Activated CD8-positive, alpha-beta T cell treated with anti-CD3 and anti-CD28 coated beads for 36 hours (primary cell): ENCODE measurements around the gene SURF4. TPM values are rescaled to one million over a fixed set of nuclear protein-coding genes. Genes with fewer than 3 reads are reported as not detected.
"Not testable (repeated sequence)": the region's sequence is repeated elsewhere in the genome, so short reads cannot be mapped to it uniquely, and the experiment has no call there.

Source experiments
- ATAC-seq: fragments of 200-7000 bp; cut with Tn5 transposase; one replicate; pipeline ENCODE4 v1.10.0; 2021; ENCODE audit warnings: mild to moderate bottlenecking, moderate library complexity
- CTCF ChIA-PET: fragments of 350-600 bp; sonication (Branson Sonifier 250); formaldehyde crosslinking; loops from one replicate; lab custom pipeline; 2021; ENCODE audit warnings: antibody characterized with exemption; lab: Charles Lee
- POLR2A ChIA-PET: fragments of 350-600 bp; sonication (Branson Sonifier 250); formaldehyde crosslinking; loops from one replicate; lab custom pipeline; 2021; ENCODE audit warnings: antibody characterized with exemption; lab: Charles Lee
- DNase-seq: peaks from one replicate; pipeline ENCODE4 v3.0.0-alpha.2; 2020
- H3K27ac Mint-ChIP-seq: one replicate; pipeline ENCODE4 v1.8.0; 2021; ENCODE audit warnings: mild to moderate bottlenecking, mixed read lengths
- H3K27me3 Mint-ChIP-seq: one replicate; pipeline ENCODE4 v1.8.0; 2021; ENCODE audit warnings: mixed read lengths
- H3K36me3 Mint-ChIP-seq: one replicate; pipeline ENCODE4 v1.8.0; 2021; ENCODE audit warnings: low read depth, mixed read lengths
- H3K4me1 Mint-ChIP-seq: one replicate; pipeline ENCODE4 v1.8.0; 2021; ENCODE audit warnings: low read depth, mixed read lengths
- H3K4me3 Mint-ChIP-seq: one replicate; pipeline ENCODE4 v1.8.0; 2021; ENCODE audit warnings: mild to moderate bottlenecking, moderate library complexity, mixed read lengths
- H3K9me3 Mint-ChIP-seq: one replicate; pipeline ENCODE4 v1.8.0; 2021; ENCODE audit warnings: mixed read lengths
- intact Hi-C: fragments of 100-400 bp; cut with micrococcal nuclease; formaldehyde crosslinking; loops from one replicate; pipeline ENCODE4 v1.10.0; 2022
- total RNA-seq, 2 experiments: library from RNA; stranded (reverse); gene quantifications; one replicate each; pipeline ENCODE4 v1.2.3, GENCODE V29; 2021
- TF ChIP-seq, protein P1 (sequence below): fragments of 200-600 bp; IDR thresholded peaks from one replicate; pipeline ENCODE4 v1.8.0; 2022; ENCODE audit warnings: antibody characterized with exemption, mild to moderate bottlenecking

Gene SURF4
- total RNA-seq, 2 experiments from 2014 or later: 219 to 239 TPM

DNA sequence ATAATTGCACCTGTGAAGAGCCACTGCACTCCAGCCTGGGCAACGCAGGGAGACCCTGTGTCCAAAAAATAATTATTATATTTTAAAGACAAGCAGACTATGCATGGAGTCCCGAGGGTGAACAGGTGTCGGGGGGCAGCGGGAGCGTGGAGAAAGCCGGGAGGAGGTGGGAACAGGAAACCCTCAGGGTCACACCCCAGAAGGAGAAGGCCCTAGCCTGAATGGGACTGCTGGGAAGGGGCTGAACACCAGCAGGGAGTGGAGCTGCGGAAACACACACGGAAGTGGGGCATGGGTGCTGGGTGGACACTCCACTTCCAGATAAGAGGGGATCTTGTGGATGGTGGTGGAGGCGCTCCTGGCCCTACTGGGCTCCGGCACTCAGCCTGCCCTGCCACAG is 52.6 kb downstream of the SURF4 start:
- Mint-ChIP-seq H3K27ac (no peak overlapping the region), H3K27me3 (no peaks in the 10 kb centered on the region), H3K9me3 (no peaks in the 10 kb centered on the region), H3K4me1 (no peaks in the 10 kb centered on the region), H3K4me3 (no peak overlapping the region), H3K36me3 (no peaks in the 10 kb centered on the region)
- ChIA-PET CTCF (no interaction called here), POLR2A (no interaction called here)
- TF ChIP-seq, protein P1, sequence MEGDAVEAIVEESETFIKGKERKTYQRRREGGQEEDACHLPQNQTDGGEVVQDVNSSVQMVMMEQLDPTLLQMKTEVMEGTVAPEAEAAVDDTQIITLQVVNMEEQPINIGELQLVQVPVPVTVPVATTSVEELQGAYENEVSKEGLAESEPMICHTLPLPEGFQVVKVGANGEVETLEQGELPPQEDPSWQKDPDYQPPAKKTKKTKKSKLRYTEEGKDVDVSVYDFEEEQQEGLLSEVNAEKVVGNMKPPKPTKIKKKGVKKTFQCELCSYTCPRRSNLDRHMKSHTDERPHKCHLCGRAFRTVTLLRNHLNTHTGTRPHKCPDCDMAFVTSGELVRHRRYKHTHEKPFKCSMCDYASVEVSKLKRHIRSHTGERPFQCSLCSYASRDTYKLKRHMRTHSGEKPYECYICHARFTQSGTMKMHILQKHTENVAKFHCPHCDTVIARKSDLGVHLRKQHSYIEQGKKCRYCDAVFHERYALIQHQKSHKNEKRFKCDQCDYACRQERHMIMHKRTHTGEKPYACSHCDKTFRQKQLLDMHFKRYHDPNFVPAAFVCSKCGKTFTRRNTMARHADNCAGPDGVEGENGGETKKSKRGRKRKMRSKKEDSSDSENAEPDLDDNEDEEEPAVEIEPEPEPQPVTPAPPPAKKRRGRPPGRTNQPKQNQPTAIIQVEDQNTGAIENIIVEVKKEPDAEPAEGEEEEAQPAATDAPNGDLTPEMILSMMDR: no peak
- intact Hi-C loops: no loop called here
- ATAC-seq (no peak), DNase-seq (no peak)

GRCh38 chr9:133322701-133323100 is 53.2 kb downstream of the SURF4 start:
- no peak for ATAC-seq
- Mint-ChIP-seq H3K27me3 (no peaks in the 10 kb centered on the region), H3K4me3 (no peak overlapping the region), H3K9me3 (no peaks in the 10 kb centered on the region), H3K4me1 (no peaks in the 10 kb centered on the region), H3K27ac (no peak overlapping the region), H3K36me3 (no peaks in the 10 kb centered on the region)
- CTCF ChIA-PET: no interaction called here
- intact Hi-C loops: no loop called here
- TF ChIP-seq, protein P1: no peak
- no peak for DNase-seq
- POLR2A ChIA-PET: no interaction called here

DNA sequence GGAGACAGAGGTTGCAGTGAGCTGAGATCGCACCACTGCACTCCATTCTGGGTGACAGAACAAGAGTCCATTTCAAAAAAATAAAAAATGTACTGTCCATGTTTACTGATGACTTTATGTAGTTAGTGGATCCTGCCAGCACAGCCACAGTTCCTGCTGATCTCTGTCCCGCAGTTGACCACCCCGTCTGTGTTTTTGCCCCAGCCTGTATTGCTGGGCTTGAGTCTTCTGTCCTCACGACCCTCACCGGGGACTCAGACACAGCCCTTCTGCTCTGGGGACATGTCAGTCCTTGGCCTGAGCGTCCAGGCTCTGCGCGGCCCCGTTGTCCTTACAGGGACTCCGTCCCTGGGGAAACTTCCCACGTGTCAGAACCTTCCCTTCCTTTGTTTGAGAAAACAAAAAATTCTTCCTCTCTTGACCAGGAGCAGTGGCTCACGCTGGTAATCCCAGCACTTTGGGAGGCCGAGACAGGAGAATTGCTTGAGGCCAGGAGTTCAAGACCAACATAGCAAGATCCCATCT is 54.4 kb downstream of the SURF4 start:
- Mint-ChIP-seq H3K27ac (no peak overlapping the region), H3K27me3 (no peaks in the 10 kb centered on the region), H3K4me3 (no peak overlapping the region), H3K9me3 (no peaks in the 10 kb centered on the region), H3K4me1 (no peaks in the 10 kb centered on the region), H3K36me3 (no peaks in the 10 kb centered on the region)
- TF ChIP-seq, protein P1: no peak
- ChIA-PET CTCF (interaction anchor here (1.3 kb wide), 1 partner anchor 9 kb away, joined by 3 read pairs; no protein-coding TSS in a partner anchor), POLR2A (no interaction called here)
- ATAC-seq: no peak
- intact Hi-C loops: no loop called here
- DNase-seq: no peak

DNA sequence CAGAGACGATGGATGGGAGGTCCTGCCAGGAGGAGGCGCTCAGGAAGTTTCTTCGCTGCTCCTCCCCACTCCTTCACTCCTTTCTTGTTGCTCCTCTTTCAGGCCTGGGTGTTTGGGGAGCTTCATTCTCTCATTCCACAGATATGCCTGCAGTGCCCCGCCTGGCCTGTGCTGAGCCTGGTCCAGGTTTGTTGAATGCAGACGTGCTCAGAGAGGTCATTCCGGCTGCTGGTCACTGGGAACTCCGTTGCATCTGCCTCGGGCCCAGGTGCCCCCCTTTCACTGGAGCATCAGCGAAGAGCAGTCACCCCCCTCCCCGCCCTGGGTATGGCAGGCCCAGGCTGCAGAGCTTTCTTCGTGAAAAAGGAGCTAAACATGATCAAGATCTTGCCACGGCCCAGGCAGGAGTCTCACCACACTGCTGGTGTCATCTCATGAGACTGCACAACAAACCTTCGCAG is 55.4 kb downstream of the SURF4 start:
- CTCF ChIA-PET: interaction anchor here (1.3 kb wide), 1 partner anchor 10 kb away, joined by 3 read pairs; no protein-coding TSS in a partner anchor

GRCh38 chr9:133317551-133317950 is 58.3 kb downstream of the SURF4 start:
- CTCF ChIA-PET, H3K36me3 Mint-ChIP-seq, H3K27ac Mint-ChIP-seq, POLR2A ChIA-PET, H3K9me3 Mint-ChIP-seq, DNase-seq, intact Hi-C loops, H3K4me1 Mint-ChIP-seq, H3K4me3 Mint-ChIP-seq, H3K27me3 Mint-ChIP-seq, ATAC-seq: not testable (repeated sequence)

More for the DNA sequence above, 55.4 kb downstream of the SURF4 start:
- intact Hi-C loops: no loop called here
- POLR2A ChIA-PET: interaction anchor here (0.7 kb wide), 1 partner anchor 198 kb away, joined by 3 read pairs; no protein-coding TSS in a partner anchor
- Mint-ChIP-seq H3K4me3 (no peak overlapping the region), H3K27ac (no peak overlapping the region), H3K27me3 (no peaks in the 10 kb centered on the region), H3K36me3 (no peaks in the 10 kb centered on the region), H3K9me3 (no peaks in the 10 kb centered on the region), H3K4me1 (no peaks in the 10 kb centered on the region)
- ATAC-seq (no peak), DNase-seq (no peak)
- TF ChIP-seq, protein P1: no peak
